HT1080 (cell line): Measurements from ENCODE around the gene SLC39A8. TPM values are rescaled to one million over a fixed set of nuclear protein-coding genes. Genes with fewer than 3 reads are reported as not detected.
"Not testable (repeated sequence)": the region's sequence is repeated elsewhere in the genome, so short reads cannot be mapped to it uniquely, and the experiment has no call there.

Experiments used
- DNase-seq: peaks from one replicate; pipeline ENCODE4 v3.0.0-alpha.2; 2015; ENCODE audit warnings: low read depth
- polyA plus RNA-seq, 2 experiments: library from polyadenylated mRNA; depleted of rRNA; stranded (reverse); fragments of >200 nt; gene quantifications; 2 replicates each; pipeline ENCODE4 v1.2.3, GENCODE V29; 2015
- total RNA-seq: library from RNA; depleted of rRNA; stranded (reverse); fragments of >200 nt; shearing (Covaris generic); gene quantifications from 2 replicates; pipeline ENCODE4 v1.2.3, GENCODE V29; 2014; rRNA removed

The SLC39A8 gene
- total RNA-seq = 35.6 and 45.6 TPM in 2 replicates
- 16.8 and 21.3 TPM in 2 replicates for polyA plus RNA-seq (2015; cell fraction: cytosol; rRNA removed)
- 15.2 and 18.2 TPM in 2 replicates for polyA plus RNA-seq (2015; cell fraction: nucleus; rRNA removed)

GRCh38 chr4:102344954-102345794 is at the start of gene SLC39A8:
TSS of gene SLC39A8 (minus strand) at chr4:102345482. CDS start at chr4:102344662, 820 bp downstream.
- DNase-seq = peak; percentile 94

DNA sequence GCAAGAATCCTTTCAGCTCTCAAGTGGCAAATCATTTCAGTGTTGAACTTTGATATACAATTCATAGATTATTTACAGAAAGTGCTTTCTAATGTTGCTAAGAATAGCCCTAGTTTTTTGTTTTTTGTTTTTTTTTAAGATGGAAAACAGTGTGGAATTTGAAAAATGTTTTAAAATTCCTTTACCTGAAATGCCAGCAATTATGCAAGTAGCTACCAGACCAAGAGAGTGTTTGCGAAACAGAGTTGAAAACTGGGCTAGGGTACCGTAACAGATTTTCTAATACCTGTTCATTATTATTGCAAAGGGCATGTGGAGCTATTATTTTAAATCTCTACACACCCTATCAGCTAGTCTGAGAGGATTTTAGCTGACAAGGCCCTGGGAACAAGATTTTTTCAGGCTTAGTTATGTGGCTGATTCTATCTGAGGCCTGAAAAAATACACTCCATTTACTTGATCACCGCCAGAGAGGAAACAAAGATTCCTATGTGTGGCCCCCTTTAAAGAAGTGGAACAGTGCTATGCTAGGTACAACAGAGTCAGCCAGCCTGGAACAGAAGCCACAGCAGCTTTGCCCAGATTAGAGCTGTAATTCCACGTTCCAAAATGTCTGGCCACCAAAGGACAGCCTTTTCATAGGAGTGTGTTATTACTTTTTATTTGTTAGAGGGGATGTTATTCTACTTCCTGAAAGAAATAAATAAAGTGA is 46.9 kb upstream of the SLC39A8 start:
- no peak for DNase-seq

GRCh38 chr4:102390438-102390837 is 45.2 kb upstream of the SLC39A8 start:
- DNase-seq = peak; percentile 90

DNA sequence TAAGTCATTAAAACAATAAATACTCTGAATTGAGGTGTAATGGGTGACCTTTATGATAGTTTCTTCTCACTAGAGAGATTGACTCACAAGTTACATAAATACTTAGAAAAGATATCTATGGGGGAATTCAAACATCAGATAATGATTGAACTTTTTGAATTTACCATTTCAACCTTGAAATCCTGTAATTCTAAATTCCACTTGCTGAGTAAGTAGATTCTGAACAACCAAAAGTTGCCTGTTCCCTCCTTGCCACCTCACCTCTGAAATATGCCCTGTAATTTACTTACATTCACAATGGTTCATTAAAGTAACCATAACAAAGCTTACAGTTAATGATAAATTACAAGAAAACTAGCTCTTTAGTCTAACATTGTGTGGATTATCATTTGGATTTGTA is 43.3 kb upstream of the SLC39A8 start:
- no peak for DNase-seq

- peak; percentile 1 for DNase-seq
Measured at GRCh38 chr4:102387552-102388150, 42.4 kb upstream of the SLC39A8 start.

DNA sequence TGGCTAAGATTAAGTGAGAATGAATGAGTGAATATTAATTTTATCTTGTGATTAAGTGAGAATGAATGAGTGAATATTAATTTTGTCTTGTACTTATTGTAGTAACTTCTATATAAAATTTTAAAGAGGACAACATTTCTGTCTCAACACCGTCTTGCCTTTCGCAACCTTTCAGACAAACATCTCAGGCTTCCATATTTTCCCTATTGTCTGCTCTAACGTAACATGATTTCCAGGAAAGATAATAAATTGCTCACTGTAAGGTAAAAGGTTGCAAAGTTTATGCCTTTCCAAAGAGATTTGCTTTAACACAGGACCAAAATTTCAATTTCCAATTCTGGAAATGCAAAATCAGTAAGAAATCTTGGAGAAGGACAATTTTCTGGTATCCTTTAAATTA is 41.7 kb upstream of the SLC39A8 start:
- no peak for DNase-seq

- DNase-seq = not testable (repeated sequence)
Measured at GRCh38 chr4:102380253-102380652, 35.0 kb upstream of the SLC39A8 start.

DNA sequence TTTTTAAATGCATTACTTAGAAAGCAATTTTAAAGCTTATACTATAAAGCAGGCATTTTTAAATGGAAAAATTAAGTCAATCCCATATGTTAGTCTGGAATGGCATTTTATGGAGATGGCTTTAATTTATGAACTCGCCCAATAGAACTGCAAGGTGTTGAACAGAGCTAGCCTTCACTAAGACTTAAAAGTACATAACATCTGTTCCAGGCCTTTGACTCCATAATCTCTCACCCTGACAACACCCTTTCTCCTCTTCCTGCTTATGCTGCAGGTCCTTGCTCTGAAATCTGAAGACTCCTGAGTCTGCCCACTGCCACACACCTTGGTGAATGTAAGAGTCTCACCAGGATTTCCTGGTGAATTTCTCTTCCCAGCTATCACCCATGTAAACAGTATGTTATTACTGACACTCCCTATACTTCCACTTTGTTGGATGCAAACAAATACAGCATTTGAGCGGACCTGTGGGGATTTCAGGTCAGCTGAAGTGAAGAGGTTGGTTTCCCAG is 17.7 kb upstream of the SLC39A8 start:
- DNase-seq = no peak

DNA sequence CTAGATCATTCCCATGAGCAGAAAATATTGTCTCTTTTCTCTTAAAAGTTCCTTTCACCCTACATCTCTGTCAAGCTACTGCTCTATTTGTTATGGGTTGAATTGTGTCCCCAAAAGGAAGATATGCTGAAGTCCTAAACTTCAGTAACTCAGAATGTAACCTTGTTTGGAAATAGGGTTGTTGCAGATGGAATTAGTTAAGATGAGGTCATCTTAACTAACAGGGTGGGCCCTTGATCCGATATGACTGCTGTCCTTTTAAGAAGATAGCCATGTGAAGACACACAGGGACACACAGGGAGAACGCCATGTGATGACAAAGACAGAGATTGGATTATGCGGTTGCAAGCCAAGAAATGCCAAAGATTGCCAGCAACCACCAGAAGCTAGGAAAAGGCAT is 12.8 kb upstream of the SLC39A8 start:
- no peak for DNase-seq

DNA sequence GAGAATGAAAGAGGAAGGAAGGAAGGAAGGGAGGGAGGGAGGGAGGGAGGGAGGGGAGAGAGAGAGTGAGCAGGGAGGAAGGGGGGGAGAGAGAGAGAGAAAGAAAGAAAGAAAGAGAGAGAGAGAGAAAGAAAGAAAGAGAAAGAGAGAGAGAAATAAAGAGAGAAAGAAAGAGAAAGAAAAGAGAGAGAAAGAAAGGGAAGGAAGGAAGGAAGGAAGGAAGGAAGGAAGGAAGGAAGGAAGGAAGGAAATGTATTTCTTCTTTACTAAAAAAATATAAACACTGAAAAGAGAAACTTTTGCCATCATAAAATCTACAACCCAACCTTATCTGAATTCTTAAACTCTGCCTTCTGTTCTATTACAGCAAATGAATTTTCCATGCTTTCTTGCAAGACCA is 12.4 kb upstream of the SLC39A8 start:
- not testable (repeated sequence) for DNase-seq

GRCh38 chr4:102356562-102357202 is 11.4 kb upstream of the SLC39A8 start:
- no peak for DNase-seq

DNA sequence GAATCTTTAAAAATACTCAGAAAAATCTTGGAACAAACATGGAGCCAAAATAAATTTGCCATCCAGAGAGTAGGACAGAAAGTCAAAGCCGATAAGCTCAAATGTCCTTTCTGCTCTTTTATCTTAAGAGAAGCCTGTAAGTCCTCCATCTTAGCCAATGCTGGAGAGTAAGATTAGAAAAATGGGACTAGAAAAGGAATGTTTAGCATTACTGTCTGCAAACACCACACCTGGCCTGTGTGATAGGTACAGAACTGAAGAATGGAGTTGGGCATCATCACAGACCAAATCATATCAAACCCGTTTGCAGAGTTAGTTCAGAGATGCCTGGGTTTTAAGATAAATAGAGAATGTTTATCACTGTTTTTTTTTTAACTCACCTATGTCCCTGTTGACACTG is 10.5 kb upstream of the SLC39A8 start:
- DNase-seq = no peak

DNA sequence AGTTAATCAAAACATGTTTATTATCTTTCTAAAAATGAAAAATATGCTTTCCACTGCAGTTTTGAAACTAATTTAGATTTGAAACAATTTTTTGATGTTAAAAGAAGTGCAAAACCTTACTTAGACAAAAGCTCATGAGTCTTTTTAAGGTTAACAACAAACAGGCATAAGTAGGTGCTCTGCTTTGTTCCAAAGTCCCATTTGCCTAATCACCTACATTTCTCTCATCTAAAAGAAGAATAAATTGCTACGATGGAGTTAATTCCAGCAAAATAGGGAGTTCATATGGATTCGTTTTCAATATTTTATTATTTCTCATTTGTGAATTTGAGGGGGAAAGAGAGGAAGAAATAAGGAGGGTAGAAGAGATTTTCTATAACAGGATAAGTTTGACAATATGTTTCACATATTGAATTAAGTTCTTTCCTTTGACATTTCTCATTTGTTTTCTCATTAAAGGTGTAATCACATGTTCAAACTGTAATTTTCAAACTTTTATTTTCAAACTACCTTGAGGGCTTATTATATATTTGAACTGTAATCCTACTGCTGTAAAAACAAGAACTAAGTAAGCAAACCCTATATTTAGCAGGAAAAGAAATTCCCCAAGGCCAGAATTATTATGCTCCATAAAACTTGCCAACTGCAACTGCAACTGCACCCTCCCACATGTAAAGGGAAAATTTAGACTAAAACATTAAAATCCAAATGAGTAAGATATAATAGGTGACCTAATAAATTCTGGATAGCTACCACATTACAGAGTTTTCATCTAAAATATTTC is 9.6 kb upstream of the SLC39A8 start:
- DNase-seq = no peak

- no peak for DNase-seq
Measured at GRCh38 chr4:102352781-102353180, 7.5 kb upstream of the SLC39A8 start.

DNA sequence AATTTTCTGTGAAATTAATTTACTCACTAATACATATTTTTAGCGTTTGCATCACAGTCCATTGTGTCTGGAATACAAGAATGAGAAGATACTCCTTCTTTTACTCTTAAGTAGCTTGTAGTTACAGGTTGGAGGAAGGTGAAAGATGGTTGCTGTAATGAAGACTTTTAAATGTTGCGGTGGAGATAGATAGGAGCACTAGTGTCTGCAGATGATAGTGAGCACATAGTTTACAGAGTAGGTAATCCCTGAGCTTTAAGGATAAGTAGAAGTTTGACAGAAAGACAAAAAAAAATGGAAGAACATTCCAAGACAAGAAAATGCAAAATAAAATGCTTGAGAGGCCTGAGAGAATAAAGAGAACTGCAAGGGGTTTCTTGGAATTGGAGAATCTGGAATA is 5.4 kb upstream of the SLC39A8 start:
- DNase-seq = no peak

- DNase-seq = no peak
Measured at GRCh38 chr4:102348701-102349100, 3.4 kb upstream of the SLC39A8 start.

GRCh38 chr4:102345795-102346100 is 466 bp upstream of the SLC39A8 start:
- no peak for DNase-seq

GRCh38 chr4:102344520-102344953 is 745 bp downstream of the SLC39A8 start:
- DNase-seq = peak; percentile 61

GRCh38 chr4:102343964-102344519 is 1.2 kb downstream of the SLC39A8 start:
- peak; percentile 60 for DNase-seq

GRCh38 chr4:102342404-102343074 is 2.7 kb downstream of the SLC39A8 start:
- no peak for DNase-seq
